Progenitor cell of endocrine pancreas (in vitro differentiated cells): Measurements from ENCODE around the gene GRPEL2. TPM values are rescaled to one million over a fixed set of nuclear protein-coding genes. Genes with fewer than 3 reads are reported as not detected.
A peak's percentile ranks its signal among the peaks of the same experiment; 100 is the strongest.

ENCODE experiments used
- DNase-seq: peaks from one replicate; pipeline ENCODE4 v3.0.0; 2021; ENCODE audit warnings: low spot score; ENCODE audit not compliant: unreplicated experiment
- H3K27ac Mint-ChIP-seq: 2 replicates; pipeline ENCODE4 v1.8.0; 2021; ENCODE audit warnings: mild to moderate bottlenecking, moderate library complexity, mixed read lengths
- H3K27me3 Mint-ChIP-seq: 2 replicates; pipeline ENCODE4 v1.8.0; 2021; ENCODE audit warnings: mixed read lengths
- H3K36me3 Mint-ChIP-seq: 2 replicates; pipeline ENCODE4 v1.8.0; 2022; ENCODE audit warnings: mixed read lengths; ENCODE audit not compliant: insufficient read depth
- H3K4me1 Mint-ChIP-seq: 2 replicates; pipeline ENCODE4 v1.8.0; 2021; ENCODE audit warnings: low read depth, mixed read lengths
- H3K4me3 Mint-ChIP-seq: 2 replicates; pipeline ENCODE4 v1.8.0; 2021; ENCODE audit warnings: low read depth, mild to moderate bottlenecking, moderate library complexity, mixed read lengths
- H3K9me3 Mint-ChIP-seq: 2 replicates; pipeline ENCODE4 v1.8.0; 2021; ENCODE audit warnings: low read depth, mixed read lengths
- CTCF ChIP-seq: fragments of 200-600 bp; sonication (generic); IDR thresholded peaks from one replicate; pipeline ENCODE4 v1.5.0; 2021; ENCODE audit warnings: antibody characterized with exemption, mild to moderate bottlenecking; ENCODE audit not compliant: unreplicated experiment
- total RNA-seq: library from RNA; stranded (reverse); gene quantifications from 2 replicates; pipeline ENCODE4 v1.2.1, GENCODE V29; 2021

GRPEL2 gene
- total RNA-seq, 1 donor from 2014 or later = 17.6 TPM

GRCh38 chr5:149313151-149313841, 32.0 kb upstream of the GRPEL2 start:
- H3K27me3 Mint-ChIP-seq = peaks cover 2% of the 10 kb centered on the region
- H3K4me1 Mint-ChIP-seq = peaks cover 5% of the 10 kb centered on the region
- no peaks in the 10 kb centered on the region for H3K36me3 Mint-ChIP-seq
- H3K4me3 Mint-ChIP-seq = no peak overlapping the region
- H3K9me3 Mint-ChIP-seq = no peaks in the 10 kb centered on the region
- TF ChIP-seq CTCF = no peak
- no peak overlapping the region for H3K27ac Mint-ChIP-seq
- no peak for DNase-seq

DNA sequence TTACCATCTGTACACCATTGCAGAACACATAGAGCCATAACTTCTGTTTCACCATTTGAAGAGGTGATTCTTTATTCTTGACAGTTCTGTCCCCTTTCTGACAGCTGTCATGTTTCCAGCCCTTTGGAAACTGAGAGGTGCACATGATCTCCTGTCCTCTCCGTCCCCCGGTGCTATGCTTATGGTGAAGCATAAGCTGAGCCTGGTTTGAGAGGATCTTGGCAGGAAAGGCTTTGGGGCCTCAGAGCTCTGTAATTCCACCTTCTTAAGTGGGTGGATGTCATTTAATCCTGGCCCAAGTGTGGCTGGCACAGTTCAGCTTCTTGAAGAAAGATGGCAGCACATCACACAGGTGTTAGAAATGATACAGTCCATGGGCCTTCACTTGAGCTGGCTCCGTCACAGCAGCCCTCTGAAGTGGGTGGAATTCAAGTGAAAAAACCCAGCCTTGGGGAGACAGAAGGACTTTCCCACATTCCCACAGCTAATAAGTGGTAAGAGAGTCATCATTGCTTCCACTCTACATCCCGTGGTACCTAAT, 30.7 kb upstream of the GRPEL2 start:
- no peaks in the 10 kb centered on the region for H3K9me3 Mint-ChIP-seq
- H3K27me3 Mint-ChIP-seq = peaks cover 2% of the 10 kb centered on the region
- no peak for DNase-seq
- no peak overlapping the region for H3K4me3 Mint-ChIP-seq
- H3K4me1 Mint-ChIP-seq = peaks cover 2% of the 10 kb centered on the region
- no peak for TF ChIP-seq CTCF
- H3K27ac Mint-ChIP-seq = no peak overlapping the region
- no peaks in the 10 kb centered on the region for H3K36me3 Mint-ChIP-seq

DNA sequence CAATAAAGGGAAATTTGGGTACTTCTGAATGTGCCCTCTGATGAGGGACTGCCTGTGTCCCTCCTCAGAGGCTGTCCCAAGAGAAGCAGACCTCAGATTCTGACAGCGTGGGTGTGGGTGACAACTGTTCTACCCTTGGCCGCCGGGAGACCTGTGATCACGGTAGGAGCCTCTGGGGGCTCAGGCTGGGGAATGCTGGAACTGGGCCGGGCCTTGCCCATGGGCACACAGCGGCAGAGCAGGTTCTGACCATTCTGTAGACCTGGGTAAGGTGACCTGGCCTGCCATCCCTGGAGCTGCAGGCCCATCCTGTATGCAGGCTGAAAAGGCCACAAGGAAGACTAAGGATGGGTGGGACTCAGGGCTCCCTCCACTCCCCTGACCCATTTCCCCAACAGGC, 29.5 kb upstream of the GRPEL2 start:
- peaks cover 2% of the 10 kb centered on the region for H3K27me3 Mint-ChIP-seq
- no peak overlapping the region for H3K4me3 Mint-ChIP-seq
- peaks cover 5% of the 10 kb centered on the region for H3K4me1 Mint-ChIP-seq
- no peaks in the 10 kb centered on the region for H3K9me3 Mint-ChIP-seq
- TF ChIP-seq CTCF = no peak
- H3K27ac Mint-ChIP-seq = no peak overlapping the region
- no peaks in the 10 kb centered on the region for H3K36me3 Mint-ChIP-seq
- no peak for DNase-seq

GRCh38 chr5:149317281-149318048, 27.8 kb upstream of the GRPEL2 start:
- H3K27ac Mint-ChIP-seq = no peak overlapping the region
- H3K4me3 Mint-ChIP-seq = no peak overlapping the region
- peak; percentile 71 for TF ChIP-seq CTCF
- H3K27me3 Mint-ChIP-seq = no peaks in the 10 kb centered on the region
- H3K36me3 Mint-ChIP-seq = no peaks in the 10 kb centered on the region
- H3K9me3 Mint-ChIP-seq = no peaks in the 10 kb centered on the region
- peaks cover 8% of the 10 kb centered on the region for H3K4me1 Mint-ChIP-seq
- no peak for DNase-seq

GRCh38 chr5:149319174-149319573, 26.1 kb upstream of the GRPEL2 start:
- H3K27me3 Mint-ChIP-seq = no peaks in the 10 kb centered on the region
- no peak overlapping the region for H3K27ac Mint-ChIP-seq
- H3K9me3 Mint-ChIP-seq = no peaks in the 10 kb centered on the region
- no peaks in the 10 kb centered on the region for H3K36me3 Mint-ChIP-seq
- no peak overlapping the region for H3K4me3 Mint-ChIP-seq
- DNase-seq = no peak
- H3K4me1 Mint-ChIP-seq = peaks cover 10% of the 10 kb centered on the region
- TF ChIP-seq CTCF = no peak
